ENCODE results near the gene PEAK3.

DNA sequence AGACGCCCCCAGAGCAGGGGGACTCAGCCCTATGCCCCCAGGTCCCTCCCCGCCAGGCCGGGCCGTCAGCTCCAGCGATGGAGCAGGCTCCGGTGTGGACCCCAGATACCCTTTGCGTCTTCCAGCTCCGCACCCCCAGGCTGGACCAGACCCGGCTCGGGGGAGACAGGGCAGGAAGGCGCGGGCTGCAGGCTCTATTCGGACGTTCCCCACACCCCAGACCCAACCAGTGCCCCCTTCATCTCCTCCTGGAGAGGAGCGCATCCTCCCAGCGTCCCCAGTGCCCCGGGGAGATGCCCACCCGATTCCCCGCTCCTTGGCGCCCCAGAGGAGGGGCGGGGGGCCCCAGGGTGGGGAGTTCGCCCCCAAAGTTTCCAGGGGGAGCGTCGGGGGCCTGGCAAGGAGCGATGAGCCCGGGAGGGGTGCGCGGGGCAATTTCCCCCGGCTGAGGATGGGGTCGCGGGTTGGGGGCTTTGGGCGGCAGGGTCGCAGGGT is 25.6 kb upstream of the PEAK3 start:
- TF ChIP-seq, protein P1, sequence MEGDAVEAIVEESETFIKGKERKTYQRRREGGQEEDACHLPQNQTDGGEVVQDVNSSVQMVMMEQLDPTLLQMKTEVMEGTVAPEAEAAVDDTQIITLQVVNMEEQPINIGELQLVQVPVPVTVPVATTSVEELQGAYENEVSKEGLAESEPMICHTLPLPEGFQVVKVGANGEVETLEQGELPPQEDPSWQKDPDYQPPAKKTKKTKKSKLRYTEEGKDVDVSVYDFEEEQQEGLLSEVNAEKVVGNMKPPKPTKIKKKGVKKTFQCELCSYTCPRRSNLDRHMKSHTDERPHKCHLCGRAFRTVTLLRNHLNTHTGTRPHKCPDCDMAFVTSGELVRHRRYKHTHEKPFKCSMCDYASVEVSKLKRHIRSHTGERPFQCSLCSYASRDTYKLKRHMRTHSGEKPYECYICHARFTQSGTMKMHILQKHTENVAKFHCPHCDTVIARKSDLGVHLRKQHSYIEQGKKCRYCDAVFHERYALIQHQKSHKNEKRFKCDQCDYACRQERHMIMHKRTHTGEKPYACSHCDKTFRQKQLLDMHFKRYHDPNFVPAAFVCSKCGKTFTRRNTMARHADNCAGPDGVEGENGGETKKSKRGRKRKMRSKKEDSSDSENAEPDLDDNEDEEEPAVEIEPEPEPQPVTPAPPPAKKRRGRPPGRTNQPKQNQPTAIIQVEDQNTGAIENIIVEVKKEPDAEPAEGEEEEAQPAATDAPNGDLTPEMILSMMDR (IDR thresholded peaks at IDR 0.05) = no peak
- TF ChIP-seq POLR2AphosphoS5 (IDR thresholded peaks at IDR 0.05) (no peak), POLR2A (IDR thresholded peaks at IDR 0.05) (no peak), EP300 (IDR thresholded peaks at IDR 0.05) (no peak)

Measured in upper lobe of left lung (tissue), 4 donors.